ENCODE data around the gene TNS4. TPM values are rescaled to one million over a fixed set of nuclear protein-coding genes. Genes with fewer than 3 reads are reported as not detected.

The TNS4 gene
- total and polyA plus RNA-seq, 9 of the 15 experiments (the other 6 are each of a cell fraction or from before 2014, with no cell fraction given), result 0.04 to 0.73 (median 0.24) TPM; not detected in 1

GRCh38 chr17:40442392-40443195, 58.8 kb downstream of the TNS4 start (continued):
- no peak for TF ChIP-seq ZNF655 (CRISPR knock-in tag; IDR thresholded peaks at IDR 0.05)
- TF ChIP-seq FUS (optimal IDR thresholded peaks at IDR 0.05; ENCODE audit: low read depth, low read length), result no peak
- TF ChIP-seq ZNF695 (CRISPR knock-in tag; IDR thresholded peaks at IDR 0.05), result no peak
- TF ChIP-seq PRPF4 (IDR thresholded peaks at IDR 0.05; ENCODE audit: insufficient read depth, low read depth, low read length, poor library complexity, severe bottlenecking), result no peak
- TF ChIP-seq RBM17 (IDR thresholded peaks at IDR 0.05; ENCODE audit: borderline replicate concordance, low read depth, low read length), result no peak
- no peak for TF ChIP-seq SMARCC2 (IDR thresholded peaks at IDR 0.05; ENCODE audit: low read depth)
- TF ChIP-seq MAFF (IDR thresholded peaks at IDR 0.05; ENCODE audit: low read length), result 0 out of 2 replicates have a peak, but pooled peaks have one; percentile 22
- no peak for TF ChIP-seq RBM34 (IDR thresholded peaks at IDR 0.05; ENCODE audit: borderline replicate concordance, insufficient read depth, low read length)
- peak; percentile 45; the same call in 1 of the 2 replicates for TF ChIP-seq MAFG (tag; conservative IDR thresholded peaks at IDR 0.05)
- no peak for TF ChIP-seq SMAD4 (CRISPR knock-in tag; conservative IDR thresholded peaks at IDR 0.05)
- 0 out of 2 replicates have a peak, but pooled peaks have one; percentile 8 for TF ChIP-seq L3MBTL2 (IDR thresholded peaks at IDR 0.05)
- TF ChIP-seq ELF1 (tag; IDR thresholded peaks at IDR 0.05), result no peak
- TF ChIP-seq ZNF583 (CRISPR knock-in tag; IDR thresholded peaks at IDR 0.05), result no peak
- TF ChIP-seq POLR2AphosphoS5 (IDR thresholded peaks at IDR 0.05; ENCODE audit: control insufficient read depth, insufficient read depth, low read depth, low read length), result no peak
- TF ChIP-seq PREB (CRISPR knock-in tag; IDR thresholded peaks at IDR 0.05), result no peak
- TF ChIP-seq NEUROD1 (IDR thresholded peaks at IDR 0.05; ENCODE audit: borderline replicate concordance, low read depth, low read length, partially characterized antibody), result no peak
- TF ChIP-seq NCOA4 (IDR thresholded peaks at IDR 0.05; ENCODE audit: partially characterized antibody), result no peak
- TF ChIP-seq TRIM25 (IDR thresholded peaks at IDR 0.05; ENCODE audit: borderline replicate concordance), result no peak
- TF ChIP-seq ZNF79 (CRISPR knock-in tag; IDR thresholded peaks at IDR 0.05; ENCODE audit: low read depth), result no peak
- no peak for TF ChIP-seq NONO (IDR thresholded peaks at IDR 0.05; ENCODE audit: low read depth in 2 of 2, low read length in 1 of 2)
- TF ChIP-seq HLTF (IDR thresholded peaks at IDR 0.05), result no peak
- TF ChIP-seq CHAMP1 (IDR thresholded peaks at IDR 0.05), result no peak

Measured in K562 (cell line).